SK-N-DZ (cell line): Measurements from ENCODE around the gene IQSEC3. TPM values are rescaled to one million over a fixed set of nuclear protein-coding genes. Genes with fewer than 3 reads are reported as not detected.
A peak's percentile ranks its signal among the peaks of the same experiment; 100 is the strongest.
"Not testable (repeated sequence)": the region's sequence is repeated elsewhere in the genome, so short reads cannot be mapped to it uniquely, and the experiment has no call there.

Experiments
- DNase-seq: peaks from one replicate; pipeline ENCODE4 v3.0.0-alpha.2; 2015; ENCODE audit warnings: low spot score
- polyA plus RNA-seq, 2 experiments: library from polyadenylated mRNA; depleted of rRNA; stranded (reverse); fragments of >200 nt; gene quantifications; 2 replicates each; pipeline ENCODE4 v1.2.3, GENCODE V29; 2014

Gene IQSEC3
- 0.48 and 0.61 TPM in 2 replicates for polyA plus RNA-seq (2014; cell fraction: cytosol; rRNA removed)
- polyA plus RNA-seq (2014; cell fraction: nucleus; rRNA removed) = 1.1 and 2.9 TPM in 2 replicates

DNA sequence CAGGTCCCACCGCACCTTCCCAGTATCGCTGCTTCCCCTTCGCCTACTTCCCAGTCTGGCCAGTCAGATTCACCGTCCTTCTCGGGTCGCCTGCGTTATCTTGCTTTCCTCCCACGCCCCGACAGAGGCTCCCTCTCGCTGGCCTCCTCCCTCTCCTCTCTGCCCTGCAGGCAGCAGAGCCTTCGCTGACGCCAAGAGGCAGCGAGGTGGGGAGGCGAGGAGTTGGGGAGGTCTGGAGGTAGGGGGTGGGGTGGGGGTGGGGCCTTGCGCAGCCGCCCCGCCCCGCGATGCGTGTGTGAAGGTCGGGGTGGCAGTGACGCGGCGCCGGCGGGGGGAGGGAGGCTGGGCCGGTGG, at the start of gene IQSEC3:
Gene IQSEC3, plus strand, starts transcription at position 340 of the 354 bp plus-strand sequence. CDS start 116 bp downstream, outside the sequence.
- DNase-seq = not testable (repeated sequence)

DNA sequence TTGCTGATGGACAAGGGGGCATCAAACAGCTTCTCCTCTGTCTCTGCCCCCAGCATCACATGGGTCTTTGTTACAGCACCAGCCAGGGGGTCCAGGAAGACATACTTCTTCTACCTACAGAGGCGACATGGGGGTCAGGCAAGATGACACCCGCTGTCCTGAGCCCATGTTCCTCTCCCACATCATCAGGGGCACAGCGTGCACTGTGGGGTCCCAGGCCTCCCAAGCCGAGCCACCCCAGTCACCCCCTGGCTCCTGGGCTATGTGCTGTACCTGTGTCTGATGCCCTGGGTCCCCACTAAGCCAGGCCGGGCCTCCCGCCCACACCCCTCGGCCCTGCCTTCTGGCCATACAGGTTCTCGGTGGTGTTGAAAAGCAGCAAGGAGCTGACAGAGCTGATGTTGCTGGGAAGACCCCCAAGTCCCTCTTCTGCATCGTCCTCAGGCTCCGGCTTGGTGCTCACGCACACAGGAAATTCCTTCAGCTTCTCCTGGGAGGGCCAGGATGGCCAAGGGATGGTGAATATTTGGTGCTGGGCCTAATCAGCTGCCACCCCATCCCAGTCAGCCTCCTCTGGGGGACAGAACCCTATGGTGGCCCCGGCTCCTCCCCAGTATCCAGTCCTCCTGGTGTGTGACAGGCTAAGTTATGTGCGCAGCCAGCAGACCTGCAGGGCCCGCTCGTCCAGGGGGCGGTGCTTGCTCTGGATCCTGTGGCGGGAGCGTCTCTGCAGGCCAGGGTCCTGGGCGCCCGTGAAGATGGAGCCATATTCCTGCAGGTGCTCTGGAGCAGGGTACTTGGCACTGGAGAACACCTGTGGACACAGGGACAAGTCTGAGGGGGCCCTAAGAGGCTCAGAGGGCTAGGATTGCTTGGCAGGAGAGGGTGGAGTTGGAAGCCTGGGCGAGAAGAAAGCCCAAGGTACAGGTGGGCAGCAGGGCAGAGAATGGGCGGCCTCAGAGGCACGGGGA, 48.9 kb upstream of the IQSEC3 start:
- not testable (repeated sequence) for DNase-seq

DNA sequence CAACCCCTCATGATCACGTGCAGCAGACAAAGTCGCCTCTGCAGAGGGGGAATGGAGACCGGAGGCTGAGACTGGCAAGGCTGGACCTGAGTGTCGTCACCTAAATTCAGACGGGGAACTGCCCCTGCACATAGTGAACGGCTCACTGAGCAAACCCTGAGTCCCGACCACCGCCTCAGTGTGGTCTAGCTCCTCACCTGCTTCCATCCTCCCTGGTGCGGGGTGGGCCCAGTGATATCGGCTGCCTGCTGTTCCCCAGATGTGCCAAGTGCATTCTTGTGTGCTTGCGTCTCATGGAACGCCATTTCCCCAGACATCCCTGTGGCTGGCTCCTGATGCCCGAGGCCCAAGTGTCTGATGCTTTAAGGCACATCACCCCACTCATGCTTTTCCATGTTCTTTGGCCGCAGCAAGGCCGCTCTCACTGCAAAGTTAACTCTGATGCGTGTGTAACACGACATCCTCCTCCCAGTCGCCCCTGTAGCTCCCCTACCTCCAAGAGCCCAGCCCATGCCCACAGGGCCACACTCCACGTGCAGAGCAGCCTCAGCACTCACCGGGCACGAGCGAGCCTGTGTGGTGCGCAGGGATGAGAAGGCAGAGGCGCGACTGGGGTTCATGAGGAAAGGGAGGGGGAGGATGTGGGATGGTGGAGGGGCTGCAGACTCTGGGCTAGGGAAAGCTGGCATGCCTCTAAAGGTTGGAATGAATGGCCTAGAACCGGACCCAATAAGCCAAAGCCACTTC, 47.6 kb upstream of the IQSEC3 start:
- not testable (repeated sequence) for DNase-seq

DNA sequence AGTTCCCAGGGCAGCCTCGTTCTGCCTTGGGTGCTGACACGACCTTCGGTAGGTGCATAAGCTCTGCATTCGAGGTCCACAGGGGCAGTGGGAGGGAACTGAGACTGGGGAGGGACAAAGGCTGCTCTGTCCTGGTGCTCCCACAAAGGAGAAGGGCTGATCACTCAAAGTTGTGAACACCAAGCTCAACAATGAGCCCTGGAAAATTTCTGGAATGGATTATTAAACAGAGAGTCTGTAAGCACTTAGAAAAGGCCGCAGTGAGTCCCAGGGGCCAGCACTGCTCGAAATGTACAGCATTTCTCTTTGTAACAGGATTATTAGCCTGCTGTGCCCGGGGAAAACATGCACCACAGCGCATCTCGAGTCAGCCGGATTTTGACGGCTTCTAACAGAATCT, 46.7 kb upstream of the IQSEC3 start:
- DNase-seq = not testable (repeated sequence)

DNA sequence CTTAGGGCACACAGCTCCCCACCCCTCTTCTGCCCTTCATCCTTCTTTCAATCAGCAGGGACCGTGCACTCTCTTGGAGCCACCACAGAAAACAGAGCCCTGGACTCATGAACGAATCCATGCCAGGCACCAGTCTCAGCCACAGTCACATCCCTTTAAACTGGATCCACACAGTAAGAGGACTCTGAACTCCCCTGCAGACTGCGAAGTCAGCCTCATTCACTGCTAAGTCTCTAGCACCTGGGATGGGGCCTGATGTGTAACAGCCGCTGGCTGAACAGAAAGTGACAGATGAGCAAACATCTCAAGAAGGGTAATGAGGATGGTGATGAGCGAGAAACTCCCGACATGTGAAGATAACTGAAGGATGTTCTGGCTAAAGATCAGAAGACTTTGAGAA, 45.8 kb upstream of the IQSEC3 start:
- DNase-seq = no peak

DNA sequence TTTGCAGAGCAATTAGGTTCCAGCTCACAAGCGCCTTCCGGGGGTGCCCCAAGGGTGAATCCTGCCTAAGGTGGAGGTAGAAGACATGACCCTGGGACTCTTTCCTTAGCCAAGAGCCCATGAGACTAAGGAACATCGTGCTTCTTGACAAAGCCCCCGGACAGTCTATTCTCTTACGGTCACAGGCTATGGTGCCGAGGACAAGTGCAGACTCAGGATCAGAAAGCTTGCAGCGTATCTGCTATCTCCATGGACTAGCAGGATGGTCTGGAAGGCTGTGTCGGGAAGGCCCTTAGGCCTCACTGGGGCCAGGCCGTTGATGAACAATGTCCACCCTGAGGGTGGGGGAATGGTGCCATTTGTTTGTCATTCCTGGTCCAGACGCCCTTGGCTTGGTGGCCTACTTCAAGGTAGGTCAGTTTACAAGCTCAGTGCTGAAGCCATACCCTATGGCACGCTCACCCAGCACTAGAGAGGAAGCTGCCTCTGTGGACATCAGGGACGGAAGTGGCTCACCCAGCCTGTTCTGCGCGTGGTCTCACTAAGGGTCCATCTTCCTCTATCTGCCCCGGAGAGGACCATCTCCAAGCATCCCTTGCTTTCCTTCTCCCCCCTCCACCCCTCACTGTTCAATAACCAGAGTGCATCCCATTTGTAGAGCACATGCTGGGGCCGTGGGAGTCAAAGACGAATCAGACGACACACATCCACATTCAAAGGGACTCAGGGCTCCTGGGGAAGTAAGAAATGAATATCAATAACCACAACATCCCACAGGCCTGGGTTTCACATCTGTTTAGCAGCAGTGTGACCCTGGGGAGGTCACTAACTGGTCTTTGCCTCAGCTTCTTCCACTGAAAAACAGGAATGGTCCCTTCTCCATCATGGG, 45.0 kb upstream of the IQSEC3 start:
- no peak for DNase-seq

DNA sequence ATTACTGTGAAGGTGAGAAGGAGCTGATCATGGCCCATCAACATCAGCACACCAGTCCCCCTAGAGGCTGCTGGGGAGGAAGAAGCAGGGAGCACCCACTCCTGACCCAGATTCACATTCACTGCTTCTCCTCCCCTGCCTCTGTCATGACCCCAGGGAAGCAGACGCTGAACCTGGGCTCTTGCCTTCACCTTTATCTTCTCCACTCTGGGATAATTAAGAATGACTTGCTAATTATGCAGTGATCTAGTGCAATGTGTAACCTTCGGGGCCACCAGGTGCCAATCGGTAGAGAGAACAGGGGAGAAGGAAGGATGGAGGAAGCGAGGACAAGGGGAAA, 44.4 kb upstream of the IQSEC3 start:
- no peak for DNase-seq

DNA sequence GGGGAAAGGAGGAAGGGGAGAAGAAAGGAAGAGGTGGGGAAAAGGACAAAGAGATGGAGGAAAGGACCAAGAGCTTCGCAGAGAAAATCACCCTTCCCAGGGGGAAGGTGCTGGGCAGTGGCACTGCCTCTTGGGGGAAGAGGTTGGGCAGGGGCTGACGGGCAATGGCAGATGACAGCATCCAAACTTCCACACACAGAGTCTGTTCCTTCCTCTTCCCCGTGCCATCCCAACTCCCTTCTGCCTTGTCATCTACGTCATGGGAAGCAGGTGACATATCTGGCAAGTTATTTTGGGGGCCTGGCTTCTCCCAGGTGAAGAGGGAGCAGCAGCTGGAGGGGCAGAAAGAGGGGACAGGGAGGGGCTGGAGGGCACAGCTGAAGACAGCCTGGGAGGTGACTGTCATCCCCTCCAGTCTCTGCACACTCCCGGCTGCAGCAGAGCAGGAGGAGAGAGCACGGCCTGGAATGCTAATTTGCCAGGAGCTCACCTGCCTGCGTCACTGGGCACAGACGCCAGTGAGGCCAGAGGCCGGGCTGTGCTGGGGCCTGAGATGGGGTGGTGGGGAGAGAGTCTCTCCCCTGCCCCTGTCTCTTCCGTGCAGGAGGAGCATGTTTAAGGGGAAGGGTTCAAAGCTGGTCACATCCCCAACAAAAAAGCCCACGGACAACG, 43.9 kb upstream of the IQSEC3 start:
- DNase-seq = no peak

DNA sequence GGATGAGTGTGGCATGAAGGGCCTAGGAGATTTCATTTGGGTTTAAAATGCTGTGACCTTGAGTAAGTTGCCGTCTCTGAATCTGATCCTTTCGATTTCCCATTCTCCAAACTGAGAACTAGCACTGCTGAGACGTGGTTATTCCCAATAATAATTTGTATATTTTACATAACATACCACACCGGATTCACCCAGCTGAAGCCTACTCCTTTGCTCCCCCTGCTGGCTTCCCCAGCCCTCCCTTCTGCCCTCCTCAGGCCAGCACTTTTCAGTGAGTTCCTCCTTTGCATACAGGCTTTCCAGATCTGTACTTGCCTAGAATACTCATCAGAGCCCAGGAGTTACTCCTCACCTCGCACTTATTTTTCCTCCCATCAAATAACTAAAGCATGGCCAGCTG, 38.7 kb upstream of the IQSEC3 start:
- DNase-seq = not testable (repeated sequence)

DNA sequence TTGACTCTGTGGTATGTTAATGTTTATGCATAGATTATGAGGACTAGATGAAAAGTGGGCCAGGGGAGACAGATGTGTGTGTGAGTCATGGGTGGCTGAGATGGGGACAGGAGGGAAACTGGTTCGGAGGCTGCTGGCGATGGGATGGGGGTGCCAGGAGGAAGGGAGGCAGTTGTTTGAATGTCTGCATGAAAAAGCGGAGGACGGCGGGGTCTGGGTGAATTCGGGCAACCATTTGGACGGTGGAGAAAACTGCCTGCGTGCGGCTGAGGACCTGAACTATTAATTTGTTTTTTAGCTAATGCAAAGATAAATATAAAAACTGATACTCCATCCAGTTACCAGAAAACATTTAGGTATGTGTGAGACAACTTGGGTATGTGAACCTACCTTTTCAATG, 27.8 kb upstream of the IQSEC3 start:
- not testable (repeated sequence) for DNase-seq

DNA sequence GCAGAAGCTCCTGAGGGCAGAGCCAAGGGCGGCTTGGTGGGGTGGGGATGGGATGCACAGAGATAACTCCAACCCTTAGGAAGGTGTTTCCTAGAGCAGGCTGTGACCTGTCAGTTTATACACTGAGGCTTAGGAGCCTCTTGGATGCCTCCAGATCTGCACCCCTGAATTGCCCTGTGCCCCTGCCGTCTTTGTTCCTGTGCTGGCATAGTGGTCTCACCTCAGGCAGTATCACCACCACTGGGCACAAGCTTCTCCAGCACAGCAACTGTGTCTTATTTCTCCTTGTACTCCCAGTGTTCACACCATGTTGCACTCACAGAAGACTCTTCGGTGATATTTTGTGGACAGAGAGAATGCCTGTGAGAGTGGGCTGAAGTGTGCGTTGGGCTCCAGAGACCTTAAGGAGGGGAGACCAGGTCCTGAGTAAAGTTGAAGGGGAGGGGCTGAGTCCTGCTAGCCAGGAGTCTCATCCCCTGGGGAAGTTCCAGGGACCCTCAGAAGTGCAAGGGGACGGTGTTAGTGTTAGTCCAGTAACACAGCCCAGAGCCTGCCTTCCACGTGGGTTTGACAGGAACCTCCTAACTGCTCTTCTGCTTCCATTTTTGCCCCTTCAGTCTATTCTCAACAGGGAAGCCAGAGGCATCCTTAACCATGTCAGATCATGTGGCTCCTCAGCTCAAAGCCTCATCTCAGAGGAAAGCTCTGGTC, 26.9 kb upstream of the IQSEC3 start:
- not testable (repeated sequence) for DNase-seq

DNA sequence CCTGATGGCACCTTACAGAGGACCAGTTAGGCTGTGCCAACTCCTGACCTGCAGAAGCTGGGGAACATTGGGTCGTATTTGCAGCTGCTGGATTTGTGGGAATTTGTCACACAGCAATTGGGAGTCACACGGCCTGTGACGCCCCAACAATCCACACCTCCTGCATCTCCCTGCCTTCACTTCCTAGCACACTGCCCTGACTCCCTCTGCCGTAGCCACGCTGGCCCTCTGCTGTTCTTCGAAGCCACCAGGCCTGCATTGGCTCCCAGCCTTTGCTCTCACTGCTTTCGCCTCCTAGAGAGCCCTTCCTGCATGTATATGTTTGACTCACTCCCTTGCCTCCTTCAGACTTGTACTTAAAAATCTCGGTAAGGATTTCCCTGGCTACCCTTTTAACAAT, 22.2 kb upstream of the IQSEC3 start:
- not testable (repeated sequence) for DNase-seq

DNA sequence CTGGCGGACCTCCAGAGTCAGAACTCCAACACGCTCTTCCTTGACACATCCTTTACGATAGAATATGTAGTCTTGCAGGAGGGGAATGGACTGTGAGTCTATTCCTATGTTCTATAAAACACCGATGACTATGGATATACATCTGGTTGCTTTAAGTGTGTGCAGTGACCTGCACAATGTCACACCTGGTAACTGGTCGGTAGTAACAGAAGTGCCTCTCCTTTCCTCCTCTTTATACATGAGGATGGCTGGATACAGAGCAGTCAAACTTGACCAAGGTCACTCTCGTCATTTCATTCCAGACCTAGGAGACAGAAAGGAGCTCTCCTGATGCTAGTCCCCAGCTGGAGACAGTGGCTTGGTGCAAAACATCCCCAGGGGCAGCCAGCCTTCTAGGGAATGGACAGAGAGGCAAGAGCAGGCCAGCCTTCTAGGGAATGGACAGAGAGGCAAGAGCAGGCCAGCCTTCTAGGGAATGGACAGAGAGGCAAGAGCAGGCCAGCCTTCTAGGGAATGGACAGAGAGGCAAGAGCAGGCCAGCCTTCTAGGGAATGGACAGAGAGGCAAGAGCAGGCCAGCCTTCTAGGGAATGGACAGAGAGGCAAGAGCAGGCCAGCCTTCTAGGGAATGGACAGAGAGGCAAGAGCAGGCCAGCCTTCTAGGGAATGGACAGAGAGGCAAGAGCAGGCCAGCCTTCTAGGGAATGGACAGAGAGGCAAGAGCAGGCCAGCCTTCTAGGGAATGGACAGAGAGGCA, 21.2 kb upstream of the IQSEC3 start:
- peak; percentile 6 for DNase-seq

DNA sequence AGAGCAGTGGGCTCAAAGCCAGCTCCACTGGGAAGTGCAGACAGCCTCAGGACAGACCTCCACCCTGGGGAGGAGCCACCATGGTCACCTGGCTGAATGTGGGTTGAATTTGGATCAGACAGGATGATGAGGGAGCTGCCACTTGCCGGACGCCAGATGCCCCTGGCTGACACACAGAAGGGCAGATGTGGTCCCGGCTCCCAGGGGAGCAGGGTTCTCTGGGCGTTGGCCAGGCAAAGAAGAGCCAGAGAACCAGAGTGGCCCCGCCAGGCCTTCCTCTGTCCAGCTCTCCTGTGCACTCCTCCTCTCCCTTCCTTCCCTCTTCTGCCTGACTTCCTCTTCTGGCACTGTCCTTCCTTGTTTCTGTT, 20.6 kb upstream of the IQSEC3 start:
- not testable (repeated sequence) for DNase-seq

DNA sequence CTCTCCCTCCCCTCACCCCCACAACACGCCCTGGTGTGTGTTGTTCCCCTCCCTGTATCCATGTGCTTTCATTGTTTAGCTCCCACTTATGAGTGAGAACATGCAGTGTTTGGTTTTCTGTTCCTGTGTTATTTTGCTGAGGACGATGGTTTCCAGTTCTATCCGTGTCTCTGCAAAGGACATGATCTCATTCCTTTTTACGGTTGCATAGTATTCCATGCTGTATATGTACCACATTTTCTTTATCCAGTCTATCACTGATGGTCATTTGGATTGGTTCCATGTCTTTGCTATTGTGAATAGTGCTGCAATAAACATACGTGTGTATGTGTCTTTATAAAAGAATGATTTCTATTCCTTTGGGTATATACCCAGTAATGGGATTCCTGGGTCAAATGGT, 20.0 kb upstream of the IQSEC3 start:
- not testable (repeated sequence) for DNase-seq

DNA sequence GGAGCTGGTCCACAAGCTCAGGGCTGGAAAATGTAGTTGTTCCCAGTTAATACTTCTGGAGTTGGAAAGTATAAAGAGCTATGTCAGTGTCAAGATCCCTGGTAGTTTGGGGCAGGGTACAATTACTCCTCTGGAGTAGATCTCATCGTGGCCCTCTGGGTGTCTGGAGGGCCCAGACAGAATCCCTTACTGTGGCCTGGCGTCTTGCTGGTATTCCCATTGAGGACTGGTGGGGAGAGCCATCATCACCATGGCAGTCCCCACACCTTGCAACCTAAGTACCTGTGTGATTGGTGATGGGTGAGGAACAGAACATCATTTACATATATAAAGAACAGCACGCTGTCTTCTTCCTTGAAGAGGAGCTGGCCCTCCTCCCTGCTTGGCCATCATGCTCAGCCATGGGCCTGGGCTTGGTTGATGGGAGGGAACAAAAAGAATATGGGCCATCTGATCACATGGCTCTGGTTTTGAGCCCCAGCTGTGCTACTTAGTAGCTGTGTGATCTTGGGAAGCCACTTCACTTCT, 18.8 kb upstream of the IQSEC3 start:
- not testable (repeated sequence) for DNase-seq

DNA sequence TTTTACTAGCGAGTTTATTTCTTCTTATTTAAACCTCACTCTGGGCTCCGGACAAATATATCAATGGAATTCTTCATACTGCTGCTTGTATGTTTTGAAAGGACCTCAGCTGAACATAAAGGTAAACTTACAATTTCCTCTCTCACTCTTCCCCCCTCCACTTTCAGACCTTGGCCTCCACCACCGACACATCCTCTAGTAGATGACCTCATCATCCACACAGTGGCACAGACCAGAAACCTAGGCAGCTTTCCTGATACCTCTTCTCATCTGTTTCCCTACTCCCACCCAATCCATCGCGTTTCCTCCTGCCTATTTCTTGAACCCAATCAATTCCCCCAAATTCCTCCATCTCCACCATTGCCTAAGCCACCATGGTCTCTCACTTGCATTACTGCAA, 17.4 kb upstream of the IQSEC3 start:
- DNase-seq = not testable (repeated sequence)

DNA sequence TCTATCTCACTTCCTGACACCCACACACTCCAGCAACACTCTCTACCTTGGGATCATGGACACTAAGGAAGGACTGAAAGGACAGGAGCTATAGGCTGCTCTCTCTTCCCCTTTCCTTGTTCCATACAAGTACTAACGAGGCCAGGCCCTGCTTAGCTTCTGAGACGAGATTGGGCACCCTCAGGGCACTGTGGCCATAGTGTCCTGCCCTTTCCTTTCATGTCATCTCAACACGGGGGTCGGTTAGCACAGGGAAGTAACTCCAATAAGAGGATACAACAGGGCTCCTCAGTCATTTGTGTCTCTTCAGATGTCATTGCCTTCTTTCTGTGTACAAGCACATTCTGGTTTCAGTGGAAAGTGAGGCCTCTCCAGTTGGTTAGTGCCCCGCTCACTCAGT, 15.5 kb upstream of the IQSEC3 start:
- DNase-seq = not testable (repeated sequence)

DNA sequence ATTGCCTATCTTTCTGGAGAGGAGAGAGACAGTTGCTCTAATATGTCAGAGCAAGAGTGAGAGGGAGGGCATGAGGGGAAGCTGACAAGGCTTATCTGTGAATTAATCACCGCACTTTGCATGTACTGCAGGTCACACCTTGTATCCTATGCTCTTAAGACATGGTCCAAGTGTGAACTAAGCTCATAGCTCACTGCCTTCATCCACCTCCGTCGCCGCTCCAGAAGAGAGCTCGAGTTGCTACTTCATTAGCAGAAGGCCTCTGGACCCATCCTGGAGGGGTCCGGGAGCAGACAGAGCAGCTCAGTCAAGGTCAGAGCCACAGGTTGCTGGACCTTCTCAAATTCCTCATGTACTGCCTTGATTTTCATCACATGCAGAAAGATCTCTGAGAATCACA, 14.6 kb upstream of the IQSEC3 start:
- DNase-seq = peak; percentile 27
